Measurements from ENCODE around the gene BCAS4.

GRCh38 chr20:50821257-50821921, 26.5 kb downstream of the BCAS4 start:
- no peak for TF ChIP-seq CTCF (IDR thresholded peaks at IDR 0.05; ENCODE audit: low read length)
- TF ChIP-seq EZH2 (IDR thresholded peaks at IDR 0.05; ENCODE audit: borderline replicate concordance, low read length), result no peak
